A673 (cell line): ENCODE data around the gene CDC42BPG. TPM values are rescaled to one million over a fixed set of nuclear protein-coding genes. Genes with fewer than 3 reads are reported as not detected.

Source experiments
- BruUV-seq: library from RNA; stranded (reverse); fragments of 400-500 nt; replicated peaks from 2 replicates; lab custom pipeline; 2021; lab: Mats Ljungman, UMichigan
- CTCF ChIA-PET: fragments of 300-600 bp; sonication (Branson Sonifier 250); formaldehyde crosslinking; loops from one replicate; lab custom pipeline; 2022; ENCODE audit warnings: antibody characterized with exemption; lab: Charles Lee
- POLR2A ChIA-PET: fragments of 300-600 bp; sonication (Branson Sonifier 250); formaldehyde crosslinking; loops from one replicate; lab custom pipeline; 2022; ENCODE audit warnings: antibody characterized with exemption; ENCODE audit not compliant: low non-redundant PET; lab: Charles Lee
- DNase-seq: peaks from one replicate; pipeline ENCODE4 v3.0.0-alpha.2; 2015; ENCODE audit warnings: low spot score
- H3K27ac ChIP-seq: fragments of 200-600 bp; sonication (generic); 2 replicates; pipeline ENCODE4 v1.5.1; 2016; ENCODE audit warnings: mixed run types, low read depth, mild to moderate bottlenecking, mixed read lengths, antibody characterized with exemption, low read length; ENCODE audit not compliant: poor library complexity, severe bottlenecking
- H3K27me3 ChIP-seq: fragments of 200-600 bp; sonication (generic); replicated peaks from 2 replicates; pipeline ENCODE4 v1.6.1; 2017; ENCODE audit warnings: mixed run types, low read depth, mild to moderate bottlenecking, mixed read lengths, antibody characterized with exemption, low read length; ENCODE audit not compliant: insufficient read depth, poor library complexity
- H3K36me3 ChIP-seq: fragments of 200-600 bp; sonication (generic); 2 replicates; pipeline ENCODE4 v1.6.1; 2016; ENCODE audit warnings: mixed run types, mild to moderate bottlenecking, mixed read lengths, antibody characterized with exemption, low read length; ENCODE audit not compliant: insufficient read depth, poor library complexity, severe bottlenecking
- H3K4me1 ChIP-seq: fragments of 200-600 bp; sonication (generic); 2 replicates; pipeline ENCODE4 v1.6.1; 2017; ENCODE audit warnings: mixed run types, mild to moderate bottlenecking, mixed read lengths, antibody characterized with exemption, low read length; ENCODE audit not compliant: insufficient read depth, poor library complexity, severe bottlenecking
- H3K4me3 ChIP-seq: fragments of 200-600 bp; sonication (generic); 2 replicates; pipeline ENCODE4 v1.5.1; 2016; ENCODE audit warnings: low read depth, mixed run types, mild to moderate bottlenecking, mixed read lengths, low read length; ENCODE audit not compliant: poor library complexity, severe bottlenecking
- H3K9me3 ChIP-seq: fragments of 200-600 bp; sonication (generic); 2 replicates; pipeline ENCODE4 v1.6.1; 2016; ENCODE audit warnings: mixed run types, low read depth, mild to moderate bottlenecking, mixed read lengths, antibody characterized with exemption, low read length; ENCODE audit not compliant: poor library complexity, severe bottlenecking
- EZH2 ChIP-seq: fragments of 200-600 bp; sonication (generic); IDR thresholded peaks from 2 replicates; pipeline ENCODE4 v1.6.1; 2017; ENCODE audit warnings: borderline replicate concordance, low read depth, mild to moderate bottlenecking, mixed read lengths, antibody characterized with exemption, low read length; ENCODE audit not compliant: poor library complexity, severe bottlenecking
- intact Hi-C: fragments of 100-400 bp; cut with micrococcal nuclease; formaldehyde crosslinking; loops from one replicate; pipeline ENCODE4 v1.10.0; 2022; ENCODE audit not compliant: unreplicated experiment
- total RNA-seq: library from RNA; stranded (reverse); gene quantifications from 2 replicates; pipeline ENCODE4 v1.2.3, GENCODE V29; 2021
- TF ChIP-seq, protein P1 (sequence below): fragments of 300-800, 200-600 bp; sonication (generic); conservative IDR thresholded peaks from 2 replicates; pipeline ENCODE4 v1.5.1; 2017; ENCODE audit warnings: low read depth, mild to moderate bottlenecking, antibody characterized with exemption, low read length, moderate library complexity, mixed read lengths

Gene CDC42BPG
- total RNA-seq, 1 experiment from 2014 or later, result 4.6 TPM

DNA sequence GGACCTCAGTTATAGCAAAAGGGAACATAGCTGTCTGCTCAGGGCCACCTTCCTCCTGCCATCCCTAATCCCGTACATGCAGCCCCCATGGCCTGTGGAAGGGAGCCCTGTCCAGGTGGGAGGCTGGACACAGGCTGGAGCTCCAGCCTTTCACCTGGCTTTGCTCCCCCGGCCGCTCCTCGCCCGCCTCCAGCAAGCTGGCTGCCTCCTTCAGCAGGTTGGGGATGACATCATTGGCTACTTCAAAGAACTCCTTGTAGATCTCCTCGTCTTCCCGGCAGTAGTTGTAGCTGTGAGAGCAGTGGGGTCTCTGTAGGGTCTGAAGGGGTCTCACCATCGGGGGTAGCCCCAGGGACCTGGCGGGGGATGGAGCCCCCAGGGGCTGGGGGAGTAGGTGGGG lies 39.0 kb downstream of the CDC42BPG start:
- H3K9me3 ChIP-seq, result no peaks in the 10 kb centered on the region
- peaks cover 33% of the 10 kb centered on the region for H3K4me1 ChIP-seq
- intact Hi-C loops, result no loop called here
- H3K27me3 ChIP-seq, result no peaks in the 10 kb centered on the region
- ChIA-PET POLR2A (no interaction called here), CTCF (no interaction called here)
- peaks cover 6% of the 10 kb centered on the region for H3K36me3 ChIP-seq
- H3K27ac ChIP-seq, result no peak overlapping the region
- TF ChIP-seq, protein P1, sequence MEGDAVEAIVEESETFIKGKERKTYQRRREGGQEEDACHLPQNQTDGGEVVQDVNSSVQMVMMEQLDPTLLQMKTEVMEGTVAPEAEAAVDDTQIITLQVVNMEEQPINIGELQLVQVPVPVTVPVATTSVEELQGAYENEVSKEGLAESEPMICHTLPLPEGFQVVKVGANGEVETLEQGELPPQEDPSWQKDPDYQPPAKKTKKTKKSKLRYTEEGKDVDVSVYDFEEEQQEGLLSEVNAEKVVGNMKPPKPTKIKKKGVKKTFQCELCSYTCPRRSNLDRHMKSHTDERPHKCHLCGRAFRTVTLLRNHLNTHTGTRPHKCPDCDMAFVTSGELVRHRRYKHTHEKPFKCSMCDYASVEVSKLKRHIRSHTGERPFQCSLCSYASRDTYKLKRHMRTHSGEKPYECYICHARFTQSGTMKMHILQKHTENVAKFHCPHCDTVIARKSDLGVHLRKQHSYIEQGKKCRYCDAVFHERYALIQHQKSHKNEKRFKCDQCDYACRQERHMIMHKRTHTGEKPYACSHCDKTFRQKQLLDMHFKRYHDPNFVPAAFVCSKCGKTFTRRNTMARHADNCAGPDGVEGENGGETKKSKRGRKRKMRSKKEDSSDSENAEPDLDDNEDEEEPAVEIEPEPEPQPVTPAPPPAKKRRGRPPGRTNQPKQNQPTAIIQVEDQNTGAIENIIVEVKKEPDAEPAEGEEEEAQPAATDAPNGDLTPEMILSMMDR, result no peak
- no peak for TF ChIP-seq EZH2
- no peak for DNase-seq
- H3K4me3 ChIP-seq, result no peak overlapping the region
- no TSS peak for BruUV-seq

DNA sequence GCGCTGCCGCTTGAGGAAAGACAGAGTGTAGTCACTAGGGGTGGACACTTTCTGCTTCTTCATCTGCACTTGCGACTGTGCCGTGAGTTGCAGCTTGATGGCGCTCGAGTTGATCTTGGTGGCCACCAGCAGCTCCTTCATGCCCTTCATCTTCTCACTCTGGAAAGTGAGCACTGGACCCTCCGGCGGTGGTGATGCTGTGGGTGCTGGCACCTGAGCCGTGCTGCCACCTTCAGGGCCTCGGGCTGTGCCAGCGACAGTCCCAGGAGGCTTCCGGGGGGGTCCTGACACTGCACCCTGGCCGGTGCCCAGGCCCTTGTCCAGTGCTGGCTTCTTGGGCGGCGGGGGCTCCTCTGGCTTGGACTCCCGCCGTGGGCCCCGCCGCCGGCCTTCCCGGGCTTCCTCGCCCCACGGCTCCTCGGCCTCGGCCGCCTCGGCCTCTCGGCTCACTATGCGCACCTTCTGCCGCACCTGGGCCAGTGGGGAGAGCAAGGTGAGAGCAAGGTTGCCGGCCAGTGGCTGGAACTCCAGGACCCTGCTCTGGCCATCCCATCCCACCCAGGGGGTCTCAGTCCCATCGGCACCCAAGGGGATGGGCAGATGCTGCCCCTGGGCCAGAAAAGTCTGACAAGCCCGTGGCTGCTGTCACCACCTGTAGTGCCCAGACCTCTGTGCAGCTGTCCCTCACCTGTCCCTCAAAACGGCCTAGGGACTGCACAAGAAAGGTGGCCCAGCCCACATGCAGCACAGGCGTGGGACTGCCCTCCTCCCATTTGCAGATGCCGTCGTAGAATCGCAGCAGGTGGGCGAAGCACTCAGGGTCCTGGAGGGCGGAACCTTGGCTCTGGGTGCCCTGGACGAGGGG lies 39.9 kb downstream of the CDC42BPG start:
- Histone ChIP-seq H3K36me3 (peaks cover 6% of the 10 kb centered on the region), H3K27ac (peak overlapping the region; percentile 79), H3K4me1 (peaks cover 32% of the 10 kb centered on the region), H3K9me3 (no peaks in the 10 kb centered on the region), H3K27me3 (no peaks in the 10 kb centered on the region), H3K4me3 (no peak overlapping the region)
- ChIA-PET CTCF (no interaction called here), POLR2A (no interaction called here)
- TF ChIP-seq, protein P1, result no peak
- no peak for TF ChIP-seq EZH2
- intact Hi-C loops, result no loop called here
- no peak for DNase-seq
- no TSS peak for BruUV-seq

DNA sequence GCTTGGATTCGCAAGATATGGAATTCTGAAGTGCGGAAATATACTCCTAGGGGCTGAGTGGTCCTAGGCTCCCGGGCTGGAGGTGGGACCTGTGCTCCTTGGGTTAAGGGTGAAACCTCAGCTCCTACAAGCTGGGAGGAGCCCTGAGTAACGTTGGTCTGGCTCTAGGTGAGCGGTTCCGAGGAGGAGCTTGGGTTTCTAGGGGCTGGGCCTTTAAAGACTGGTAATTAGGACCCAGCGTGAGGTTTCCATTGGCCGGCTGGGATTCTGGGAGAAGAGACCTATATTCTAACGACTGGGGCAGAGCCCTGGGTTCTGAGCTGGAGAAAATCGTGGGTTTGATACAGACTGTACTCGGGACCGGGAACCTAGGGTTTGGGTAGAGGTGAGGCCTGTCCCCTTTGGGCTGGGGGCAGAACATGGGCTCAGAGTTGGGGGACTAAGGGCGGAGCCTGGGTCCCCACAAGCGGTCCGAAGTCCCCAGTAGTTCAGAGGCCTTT lies 40.6 kb downstream of the CDC42BPG start:
- Histone ChIP-seq H3K27me3 (no peaks in the 10 kb centered on the region), H3K4me3 (peak overlapping the region; percentile 56), H3K4me1 (peaks cover 25% of the 10 kb centered on the region), H3K36me3 (peaks cover 6% of the 10 kb centered on the region), H3K27ac (peak overlapping the region; percentile 79), H3K9me3 (no peaks in the 10 kb centered on the region)
- ChIA-PET CTCF (no interaction called here), POLR2A (interaction anchor here (0.7 kb wide), 1 partner anchor 300 kb away, joined by 3 read pairs; no protein-coding TSS in a partner anchor)
- TF ChIP-seq EZH2, result no peak
- TF ChIP-seq, protein P1, result no peak
- intact Hi-C loops, result no loop called here
- TSS peak; percentile 49 for BruUV-seq
- no peak for DNase-seq
